GM19395 (cell line): ENCODE measurements around the gene IGF2R.
"Not testable (repeated sequence)": the region's sequence is repeated elsewhere in the genome, so short reads cannot be mapped to it uniquely, and the experiment has no call there.

Experiments used
- ATAC-seq: cut with Tn5 transposase; IDR thresholded peaks from one replicate; pipeline ENCODE4 v1.9.1; 2021; ENCODE audit warnings: mild to moderate bottlenecking, moderate library complexity; ENCODE audit not compliant: unreplicated experiment

IGF2R gene

GRCh38 chr6:159951772-159952171 is 17.1 kb upstream of the IGF2R start:
- ATAC-seq: no peak

DNA sequence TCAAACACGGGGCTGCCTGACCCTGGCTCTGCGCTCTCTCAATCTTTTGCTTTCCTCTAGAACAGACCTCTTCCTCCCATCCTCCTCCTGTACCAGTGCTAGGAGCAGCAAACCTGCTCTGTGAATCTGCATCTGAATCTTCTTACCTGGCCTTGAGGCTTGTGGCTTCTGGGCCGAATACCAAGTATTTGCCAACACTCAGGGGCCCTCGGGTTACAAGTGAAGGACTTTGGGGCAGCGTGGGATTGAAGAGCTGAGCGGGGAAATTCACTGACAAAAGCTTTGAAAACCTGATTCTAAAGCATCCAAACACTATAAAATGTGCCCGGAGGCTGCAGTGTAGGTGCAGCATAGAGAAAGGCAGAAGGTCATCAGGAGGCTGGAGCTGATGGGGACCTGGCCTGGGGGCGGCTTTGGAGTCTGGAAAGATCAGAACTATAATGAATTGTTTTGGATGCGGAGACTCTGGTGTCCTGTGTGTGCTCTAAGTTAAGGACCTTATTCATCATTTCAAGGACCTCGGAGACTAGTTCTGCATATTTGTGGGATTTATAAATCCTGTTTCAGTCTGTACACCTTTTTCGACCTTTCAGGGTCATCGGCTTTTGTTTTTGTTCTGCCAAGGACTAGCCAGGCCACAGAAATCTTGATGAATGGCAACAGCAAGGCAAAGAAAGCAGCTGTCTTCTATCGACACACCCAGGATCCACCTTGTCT is 16.4 kb upstream of the IGF2R start:
- ATAC-seq: no peak

- no peak for ATAC-seq
Measured at GRCh38 chr6:159953091-159953601, 15.7 kb upstream of the IGF2R start.

DNA sequence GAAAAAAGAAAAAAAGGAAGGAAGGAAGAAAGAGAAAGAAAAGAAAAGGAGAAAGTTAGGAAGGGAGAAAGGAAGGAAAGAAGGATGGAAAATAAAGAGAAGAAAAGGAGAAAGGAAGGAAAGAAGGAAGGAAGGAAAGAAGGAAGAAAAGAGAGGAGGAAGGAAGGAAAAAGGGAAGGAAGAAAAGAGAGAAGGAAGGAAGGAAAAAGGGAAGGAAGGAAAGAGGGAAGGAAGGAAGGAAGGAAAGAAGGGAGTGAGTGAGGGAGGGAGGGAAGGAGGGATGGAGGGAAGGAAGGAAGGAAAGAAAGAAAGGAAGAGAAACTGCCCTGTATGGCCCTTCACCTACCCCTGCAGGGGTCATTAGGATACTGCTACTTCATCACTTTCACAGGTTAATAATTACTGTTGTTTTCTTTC is 12.9 kb upstream of the IGF2R start:
- no peak for ATAC-seq

- no peak for ATAC-seq
Measured at GRCh38 chr6:159957071-159957673, 11.7 kb upstream of the IGF2R start.

DNA sequence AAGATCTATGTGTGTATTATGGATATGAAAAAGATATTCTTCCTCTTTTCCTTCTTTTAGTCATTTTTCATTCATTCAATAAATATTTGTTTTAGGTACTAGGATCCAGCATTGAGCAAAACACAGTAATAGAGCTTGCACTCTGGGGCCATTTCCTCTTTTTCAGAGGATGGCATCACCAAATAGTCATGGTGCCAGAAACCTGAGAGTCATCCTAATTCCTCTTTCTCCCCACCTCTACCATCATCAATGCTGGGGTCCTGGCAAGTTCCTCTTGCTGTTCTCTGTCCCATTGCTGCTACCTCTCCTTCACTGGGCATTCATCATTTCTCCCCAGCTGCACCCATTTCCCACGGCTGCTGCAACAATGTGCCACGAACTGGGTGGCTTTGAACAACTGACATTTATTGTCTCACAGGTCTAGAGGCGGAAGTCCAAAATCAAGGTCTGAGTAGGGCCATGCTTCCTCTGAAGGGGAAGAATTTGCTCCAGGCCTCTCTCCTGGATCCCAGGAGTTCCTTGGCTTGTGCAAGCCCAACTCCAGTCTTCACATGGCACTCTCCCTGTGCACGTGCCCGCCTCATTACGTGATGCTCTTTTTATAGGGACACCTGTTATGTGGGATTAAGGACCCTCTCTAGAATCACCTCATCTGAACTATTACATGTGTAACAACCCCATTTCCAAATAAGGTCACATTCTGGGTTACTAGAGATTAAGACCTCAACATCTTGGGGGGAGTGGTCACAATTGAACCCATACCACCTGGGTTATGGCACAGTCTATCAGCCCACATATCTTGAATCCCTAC is 9.5 kb upstream of the IGF2R start:
- ATAC-seq: peak; percentile 71

DNA sequence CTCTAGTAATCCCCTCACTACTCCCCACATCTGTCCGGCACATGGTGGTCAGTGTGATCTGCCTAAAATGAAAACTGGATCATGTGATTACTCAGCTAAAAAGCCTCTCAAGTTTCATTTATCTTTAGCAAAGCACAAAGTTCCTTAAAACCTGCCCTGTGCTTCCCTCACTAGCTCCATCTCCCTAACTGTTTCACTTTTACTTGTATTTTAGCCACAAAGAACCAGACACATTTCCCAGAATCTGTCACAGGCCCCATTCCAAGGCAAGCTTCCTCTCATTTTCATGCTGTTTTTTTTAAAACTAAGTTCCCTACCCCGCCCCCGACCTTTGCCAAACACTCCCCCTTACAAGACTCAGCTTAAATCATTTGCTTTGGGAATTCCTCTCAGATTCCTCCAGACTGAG is 8.9 kb upstream of the IGF2R start:
- ATAC-seq: no peak

DNA sequence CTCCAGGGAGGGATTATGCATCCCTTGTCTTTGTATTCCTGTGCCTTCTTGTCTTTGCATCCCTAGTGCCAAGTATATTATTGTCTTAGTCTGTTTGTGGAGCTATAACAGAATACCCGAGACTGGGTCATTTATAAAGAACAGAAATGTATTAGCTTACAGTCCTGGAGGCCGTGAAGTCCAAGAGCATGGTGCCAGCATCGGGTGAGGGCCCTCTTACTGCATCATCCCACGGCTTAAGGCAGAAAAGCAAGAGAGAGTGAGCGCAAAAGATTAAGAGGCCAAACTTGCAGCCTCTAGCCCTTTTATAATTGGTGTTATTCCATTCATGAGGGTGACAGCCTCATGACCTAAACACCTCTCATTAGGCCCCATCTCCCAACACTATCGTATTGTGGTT is 8.4 kb upstream of the IGF2R start:
- no peak for ATAC-seq

GRCh38 chr6:159961528-159961927 is 7.4 kb upstream of the IGF2R start:
- ATAC-seq: no peak

DNA sequence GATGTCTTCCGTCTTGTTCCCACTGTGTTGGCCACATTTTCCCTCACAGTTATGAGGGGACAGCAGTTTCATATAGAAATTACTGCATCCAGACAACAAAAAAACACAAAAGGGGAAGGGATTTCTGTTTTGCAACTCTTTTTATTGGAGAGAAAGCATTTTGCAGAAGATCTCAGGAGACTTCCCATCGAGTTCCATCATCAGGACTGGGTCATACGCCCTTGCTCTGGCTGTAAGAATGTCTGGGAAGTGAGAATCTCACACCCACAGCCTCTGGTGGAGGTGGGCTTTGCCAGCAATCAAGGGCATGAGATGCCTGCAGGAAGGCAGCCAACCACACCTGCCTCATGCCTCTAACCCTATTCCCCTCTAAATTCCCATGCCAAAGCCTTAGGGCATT is 5.8 kb upstream of the IGF2R start:
- no peak for ATAC-seq

- no peak for ATAC-seq
Measured at GRCh38 chr6:159964046-159964445, 4.8 kb upstream of the IGF2R start.

DNA sequence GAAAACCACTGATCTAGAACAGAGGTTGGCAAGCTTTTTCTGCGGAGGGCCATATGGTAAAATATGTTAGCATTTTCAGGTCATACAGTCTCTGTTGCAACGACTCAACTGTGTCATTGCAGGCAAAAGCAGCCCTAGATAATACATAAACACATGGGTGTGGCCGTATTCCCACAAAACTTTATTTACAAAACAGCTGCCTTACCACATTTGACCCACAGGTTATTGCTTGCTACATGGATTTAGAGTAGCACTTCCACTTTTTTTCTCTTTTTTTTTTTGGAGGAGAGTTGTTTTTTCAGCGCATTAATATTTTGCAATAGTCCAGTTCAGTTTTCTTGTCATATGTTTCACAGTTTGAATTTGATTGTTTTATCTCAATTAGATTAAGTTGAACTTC is 2.5 kb upstream of the IGF2R start:
- no peak for ATAC-seq

GRCh38 chr6:159966981-159967380 is 1.9 kb upstream of the IGF2R start:
- ATAC-seq: no peak

- not testable (repeated sequence) for ATAC-seq
Measured at GRCh38 chr6:159967621-159968020, 1.3 kb upstream of the IGF2R start.

GRCh38 chr6:159969204-159969912 is 476 bp downstream of the IGF2R start:
- ATAC-seq: peak; percentile 38

- ATAC-seq: peak; percentile 41
Measured at GRCh38 chr6:159969921-159970320, 1.0 kb downstream of the IGF2R start.

- no peak for ATAC-seq
Measured at GRCh38 chr6:159970659-159971063, 1.8 kb downstream of the IGF2R start.

GRCh38 chr6:159971341-159972178 is 2.7 kb downstream of the IGF2R start:
- no peak for ATAC-seq

GRCh38 chr6:159972506-159973268 is 3.8 kb downstream of the IGF2R start:
- ATAC-seq: no peak
